ENCODE data around the gene TANC1. TPM values are rescaled to one million over a fixed set of nuclear protein-coding genes. Genes with fewer than 3 reads are reported as not detected.
A peak's percentile ranks its signal among the peaks of the same experiment; 100 is the strongest.

The TANC1 gene
- total RNA-seq, 1 donor from 2014 or later, result 45.0 TPM

- Histone ChIP-seq H3K9me3 (ENCODE audit: insufficient read depth, low read depth, low read length) (no peaks in the 10 kb centered on the region), H3K27ac (ENCODE audit: low read depth, low read length) (peak overlapping the region; percentile 97), H3K36me3 (ENCODE audit: insufficient read depth, low read length) (no peaks in the 10 kb centered on the region), H3K4me2 (ENCODE audit: low read length) (peak overlapping the region; percentile 70), H2AFZ (ENCODE audit: low read depth, low read length) (peak overlapping the region; percentile 60), H3K27me3 (ENCODE audit: insufficient read depth, low read length) (no peaks in the 10 kb centered on the region), H3K9ac (ENCODE audit: low read length) (peak overlapping the region; percentile 81), H3K4me1 (ENCODE audit: insufficient read depth, low read length) (peaks cover 37% of the 10 kb centered on the region), H4K20me1 (ENCODE audit: insufficient read depth, low read length) (no peaks in the 10 kb centered on the region), H3K79me2 (ENCODE audit: insufficient read depth, low read length) (peaks cover 44% of the 10 kb centered on the region), H3K4me3 (ENCODE audit: insufficient read depth, low read depth, low read length) (no peak overlapping the region)
- Mint-ChIP-seq H3K27me3 (ENCODE audit: low read depth, unreplicated experiment) (no peaks in the 10 kb centered on the region), H3K4me3 (ENCODE audit: unreplicated experiment) (peak overlapping the region; percentile 69), H3K36me3 (ENCODE audit: low read depth, unreplicated experiment) (peaks cover 15% of the 10 kb centered on the region), H3K9me3 (ENCODE audit: unreplicated experiment) (peaks cover 3% of the 10 kb centered on the region), H3K4me1 (ENCODE audit: low read depth, unreplicated experiment) (peaks cover 50% of the 10 kb centered on the region), H3K27ac (ENCODE audit: unreplicated experiment) (peak overlapping the region; percentile 90)
- no peak for FAIRE-seq
- DNase-seq (ENCODE audit: low read depth), result peak; percentile 99
- TF ChIP-seq EZH2 (IDR thresholded peaks at IDR 0.05; ENCODE audit: insufficient read depth, low read length) (no peak), CTCF (IDR thresholded peaks at IDR 0.05; ENCODE audit: insufficient read depth, low read depth, low read length) (no peak)
Observed at GRCh38 chr2:159124441-159124911, 156.0 kb downstream of the TANC1 start.

GRCh38 chr2:159124931-159125467 is 156.6 kb downstream of the TANC1 start:
- DNase-seq (ENCODE audit: low read depth) (peak; percentile 51), FAIRE-seq (no peak)
- peaks cover 37% of the 10 kb centered on the region for H3K4me1 ChIP-seq (ENCODE audit: insufficient read depth, low read length)
- no peaks in the 10 kb centered on the region for H3K36me3 ChIP-seq (ENCODE audit: insufficient read depth, low read length)
- peak overlapping the region; percentile 81 for H3K9ac ChIP-seq (ENCODE audit: low read length)
- H4K20me1 ChIP-seq (ENCODE audit: insufficient read depth, low read length), result no peaks in the 10 kb centered on the region
- peak overlapping the region; percentile 70 for H3K4me2 ChIP-seq (ENCODE audit: low read length)
- no peaks in the 10 kb centered on the region for H3K9me3 ChIP-seq (ENCODE audit: insufficient read depth, low read depth, low read length)
- Mint-ChIP-seq H3K9me3 (ENCODE audit: unreplicated experiment) (peaks cover 3% of the 10 kb centered on the region), H3K27ac (ENCODE audit: unreplicated experiment) (peak overlapping the region; percentile 90), H3K27me3 (ENCODE audit: low read depth, unreplicated experiment) (no peaks in the 10 kb centered on the region), H3K4me3 (ENCODE audit: unreplicated experiment) (peak overlapping the region; percentile 69), H3K4me1 (ENCODE audit: low read depth, unreplicated experiment) (peaks cover 50% of the 10 kb centered on the region), H3K36me3 (ENCODE audit: low read depth, unreplicated experiment) (peaks cover 15% of the 10 kb centered on the region)
- peak overlapping the region; percentile 97 for H3K27ac ChIP-seq (ENCODE audit: low read depth, low read length)
- TF ChIP-seq CTCF (IDR thresholded peaks at IDR 0.05; ENCODE audit: insufficient read depth, low read depth, low read length), result no peak
- no peak for TF ChIP-seq EZH2 (IDR thresholded peaks at IDR 0.05; ENCODE audit: insufficient read depth, low read length)
- H2AFZ ChIP-seq (ENCODE audit: low read depth, low read length), result no peak overlapping the region
- H3K27me3 ChIP-seq (ENCODE audit: insufficient read depth, low read length), result no peaks in the 10 kb centered on the region
- peaks cover 43% of the 10 kb centered on the region for H3K79me2 ChIP-seq (ENCODE audit: insufficient read depth, low read length)
- H3K4me3 ChIP-seq (ENCODE audit: insufficient read depth, low read depth, low read length), result no peak overlapping the region

- no peak for DNase-seq (ENCODE audit: low read depth)
- Histone ChIP-seq H3K27ac (ENCODE audit: low read depth, low read length) (peak overlapping the region; percentile 49), H2AFZ (ENCODE audit: low read depth, low read length) (no peak overlapping the region), H3K4me3 (ENCODE audit: insufficient read depth, low read depth, low read length) (no peak overlapping the region), H3K4me2 (ENCODE audit: low read length) (no peak overlapping the region), H3K9me3 (ENCODE audit: insufficient read depth, low read depth, low read length) (no peaks in the 10 kb centered on the region), H3K4me1 (ENCODE audit: insufficient read depth, low read length) (peaks cover 45% of the 10 kb centered on the region), H3K9ac (ENCODE audit: low read length) (no peak overlapping the region), H3K79me2 (ENCODE audit: insufficient read depth, low read length) (peaks cover 48% of the 10 kb centered on the region), H3K36me3 (ENCODE audit: insufficient read depth, low read length) (no peaks in the 10 kb centered on the region), H4K20me1 (ENCODE audit: insufficient read depth, low read length) (no peaks in the 10 kb centered on the region), H3K27me3 (ENCODE audit: insufficient read depth, low read length) (no peaks in the 10 kb centered on the region)
- Mint-ChIP-seq H3K9me3 (ENCODE audit: unreplicated experiment) (peaks cover 3% of the 10 kb centered on the region), H3K36me3 (ENCODE audit: low read depth, unreplicated experiment) (peaks cover 15% of the 10 kb centered on the region), H3K4me3 (ENCODE audit: unreplicated experiment) (no peak overlapping the region), H3K4me1 (ENCODE audit: low read depth, unreplicated experiment) (peaks cover 57% of the 10 kb centered on the region), H3K27ac (ENCODE audit: unreplicated experiment) (peak overlapping the region; percentile 53), H3K27me3 (ENCODE audit: low read depth, unreplicated experiment) (no peaks in the 10 kb centered on the region)
- no peak for FAIRE-seq
- TF ChIP-seq EZH2 (IDR thresholded peaks at IDR 0.05; ENCODE audit: insufficient read depth, low read length) (no peak), CTCF (IDR thresholded peaks at IDR 0.05; ENCODE audit: insufficient read depth, low read depth, low read length) (no peak)
Observed at GRCh38 chr2:159125858-159126257, 157.4 kb downstream of the TANC1 start.

Data from astrocyte (in vitro differentiated cells and primary cell).